PC-3 (cell line): ENCODE data around the gene ZNF627.
A peak's percentile ranks its signal among the peaks of the same experiment; 100 is the strongest.

Experiments
- CTCF ChIP-seq: fragments of 300-600 bp; sonication (generic); conservative IDR thresholded peaks from 2 replicates; pipeline ENCODE4 v1.5.1; 2017; ENCODE audit warnings: antibody characterized with exemption, low read depth, mild to moderate bottlenecking, low read length
- EZH2phosphoT487 ChIP-seq: fragments of 300-600 bp; sonication (generic); IDR thresholded peaks from 2 replicates; pipeline ENCODE4 v1.6.1; 2018; ENCODE audit warnings: mild to moderate bottlenecking, antibody characterized with exemption, low read length, borderline replicate concordance

- TF ChIP-seq EZH2phosphoT487 (no peak), CTCF (0 out of 2 replicates have a peak, but pooled peaks have one; percentile 15)
Observed at GRCh38 chr19:11612816-11613511, 15.7 kb downstream of the ZNF627 start.
